ENCODE data around the gene NOL4. TPM values are rescaled to one million over a fixed set of nuclear protein-coding genes. Genes with fewer than 3 reads are reported as not detected.

NOL4 gene
- total RNA-seq, 2 donors from 2014 or later: 1.3 to 2.3 TPM

DNA sequence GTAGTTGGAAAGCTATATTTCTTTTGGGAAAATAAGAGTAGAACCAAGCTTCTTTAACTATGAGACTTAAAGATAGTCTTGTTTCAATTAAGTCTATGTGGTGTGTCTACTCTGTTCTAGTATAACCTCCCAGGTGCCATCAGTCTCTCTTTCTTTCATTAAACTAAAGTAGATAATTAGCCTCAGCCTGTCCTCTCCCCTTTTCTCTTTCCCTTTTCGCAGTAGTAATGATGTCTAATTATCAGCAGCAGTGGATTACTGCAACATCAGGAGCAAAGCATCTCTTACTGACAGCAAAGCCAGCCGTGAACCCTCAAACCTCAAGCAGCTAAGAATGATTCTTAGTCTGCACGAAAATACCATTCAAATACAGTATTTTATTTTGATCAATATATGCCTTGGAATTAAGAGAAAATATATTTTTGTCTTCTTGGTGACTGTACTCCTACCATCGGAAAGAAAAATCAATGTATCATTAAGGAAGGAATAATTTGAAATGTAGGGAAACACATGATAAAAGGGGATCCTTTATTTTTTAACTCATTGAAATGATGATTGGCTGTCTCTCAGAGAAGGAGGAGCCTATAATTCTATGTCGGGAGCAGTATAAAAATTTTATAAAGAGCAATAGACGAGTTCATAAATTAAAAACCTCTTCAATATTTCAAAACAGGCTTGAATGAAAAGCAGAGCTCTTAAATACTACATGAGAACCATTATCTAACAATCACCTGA, 4.5 kb downstream of the NOL4 start:
- ATAC-seq (no peak), DNase-seq (no peak)
- Histone ChIP-seq H3K27me3 (peaks cover 0 to 20% of the 10 kb centered on the region in 2 donors), H3K4me3 (no peak overlapping the region), H3K9me3 (no peaks in the 10 kb centered on the region), H3K27ac (no peak overlapping the region), H3K36me3 (replicated peaks in 1 of 2; ENCODE audit: insufficient read depth in 1 of 2, low read depth in 2 of 2) (no peaks in the 10 kb centered on the region), H3K4me1 (peaks cover 29% of the 10 kb centered on the region)
- TF ChIP-seq, protein P1, sequence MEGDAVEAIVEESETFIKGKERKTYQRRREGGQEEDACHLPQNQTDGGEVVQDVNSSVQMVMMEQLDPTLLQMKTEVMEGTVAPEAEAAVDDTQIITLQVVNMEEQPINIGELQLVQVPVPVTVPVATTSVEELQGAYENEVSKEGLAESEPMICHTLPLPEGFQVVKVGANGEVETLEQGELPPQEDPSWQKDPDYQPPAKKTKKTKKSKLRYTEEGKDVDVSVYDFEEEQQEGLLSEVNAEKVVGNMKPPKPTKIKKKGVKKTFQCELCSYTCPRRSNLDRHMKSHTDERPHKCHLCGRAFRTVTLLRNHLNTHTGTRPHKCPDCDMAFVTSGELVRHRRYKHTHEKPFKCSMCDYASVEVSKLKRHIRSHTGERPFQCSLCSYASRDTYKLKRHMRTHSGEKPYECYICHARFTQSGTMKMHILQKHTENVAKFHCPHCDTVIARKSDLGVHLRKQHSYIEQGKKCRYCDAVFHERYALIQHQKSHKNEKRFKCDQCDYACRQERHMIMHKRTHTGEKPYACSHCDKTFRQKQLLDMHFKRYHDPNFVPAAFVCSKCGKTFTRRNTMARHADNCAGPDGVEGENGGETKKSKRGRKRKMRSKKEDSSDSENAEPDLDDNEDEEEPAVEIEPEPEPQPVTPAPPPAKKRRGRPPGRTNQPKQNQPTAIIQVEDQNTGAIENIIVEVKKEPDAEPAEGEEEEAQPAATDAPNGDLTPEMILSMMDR (IDR thresholded peaks at IDR 0.05): no peak
- TF ChIP-seq POLR2A (IDR thresholded peaks at IDR 0.05): no peak
- intact Hi-C loops (cut with DNase I): no loop called here
- WGBS, 2 donors: 44 to 58% methylated on average over 6 of the region's 6 CpGs

DNA sequence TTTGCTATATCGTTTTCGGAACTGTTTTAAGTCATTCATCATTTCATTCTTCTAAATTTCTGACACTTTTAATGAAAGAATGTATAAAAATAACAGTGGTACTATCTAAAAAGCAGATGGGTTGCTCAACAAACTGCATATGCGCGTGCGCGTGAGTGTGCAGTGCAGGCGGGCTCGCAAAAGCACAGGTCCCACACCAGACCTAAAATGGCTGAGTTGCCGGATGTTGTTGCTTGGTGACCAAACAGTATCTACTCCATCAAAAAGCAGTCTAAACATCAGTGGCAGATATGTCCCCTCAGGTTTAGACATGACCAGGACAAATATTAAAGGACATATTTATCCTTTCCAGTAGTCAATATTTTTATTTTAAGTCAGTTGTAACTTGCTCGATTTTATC, 5.1 kb downstream of the NOL4 start:
- 76 to 85% methylated on average over 10 of the region's 10 CpGs for WGBS, 2 donors
- DNase-seq (peak in 2 of 4 donors; percentile 16 to 31), ATAC-seq (no peak)
- Histone ChIP-seq H3K36me3 (replicated peaks in 1 of 2; ENCODE audit: insufficient read depth in 1 of 2, low read depth in 2 of 2) (no peaks in the 10 kb centered on the region), H3K9me3 (no peaks in the 10 kb centered on the region), H3K4me1 (peaks cover 29% of the 10 kb centered on the region), H3K27ac (no peak overlapping the region), H3K27me3 (peaks cover 0 to 20% of the 10 kb centered on the region in 2 donors), H3K4me3 (no peak overlapping the region)
- intact Hi-C loops (cut with DNase I): no loop called here
- TF ChIP-seq POLR2A (IDR thresholded peaks at IDR 0.05): no peak
- TF ChIP-seq, protein P1 (IDR thresholded peaks at IDR 0.05): no peak

DNA sequence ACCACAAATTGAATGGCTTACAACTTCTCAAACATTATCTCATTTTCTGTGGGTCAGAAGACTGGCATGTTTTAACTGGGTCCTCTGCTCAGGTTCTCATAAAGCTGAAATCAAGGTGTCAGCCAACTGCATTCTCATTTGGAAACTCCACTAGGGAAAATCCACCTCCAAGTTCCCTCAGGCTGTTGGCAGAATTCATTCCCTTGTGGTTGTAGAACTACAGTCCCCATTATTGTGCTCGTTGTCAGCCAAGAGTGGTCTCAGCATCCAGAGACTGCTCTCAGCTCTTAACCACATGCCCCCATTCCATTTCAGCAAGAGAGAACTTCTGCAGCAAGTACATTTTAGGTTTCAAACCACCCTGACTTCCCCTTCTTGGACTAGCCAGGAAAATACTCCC, 12.2 kb downstream of the NOL4 start:
- TF ChIP-seq, protein P1 (IDR thresholded peaks at IDR 0.05): no peak
- no peak for TF ChIP-seq POLR2A (IDR thresholded peaks at IDR 0.05)
- Histone ChIP-seq H3K27ac (no peak overlapping the region), H3K27me3 (no peaks in the 10 kb centered on the region), H3K36me3 (replicated peaks in 1 of 2; ENCODE audit: insufficient read depth in 1 of 2, low read depth in 2 of 2) (no peaks in the 10 kb centered on the region), H3K4me1 (no peaks in the 10 kb centered on the region), H3K9me3 (no peaks in the 10 kb centered on the region), H3K4me3 (no peak overlapping the region)
- 33 to 56% methylated on average over 1 of the region's 1 CpG for WGBS, 2 donors
- ATAC-seq: no peak
- intact Hi-C loops (cut with DNase I): no loop called here
- no peak for DNase-seq

DNA sequence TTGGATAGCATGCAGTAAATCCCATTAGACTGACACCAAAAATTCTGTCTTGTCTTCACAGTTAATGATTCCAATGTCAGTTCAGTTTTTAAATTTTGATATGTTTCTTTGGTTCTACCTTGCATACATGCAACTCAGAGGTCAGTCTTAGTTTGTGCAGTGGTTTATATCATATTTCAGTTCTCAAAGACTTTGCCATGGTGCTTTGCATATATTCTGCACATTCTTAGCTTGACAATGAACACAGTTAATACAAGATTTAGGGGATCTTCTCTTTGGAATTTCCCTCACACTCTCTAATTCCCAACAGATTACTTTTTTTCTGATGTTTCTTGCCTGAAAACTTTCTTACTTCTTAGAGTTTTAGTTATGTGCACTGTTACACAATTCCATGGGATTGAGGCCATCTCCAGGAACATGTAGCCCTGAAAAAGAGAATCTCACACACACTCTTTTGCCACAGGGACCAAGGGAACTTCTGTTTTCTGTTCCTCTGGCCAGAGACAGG, 17.3 kb downstream of the NOL4 start:
- intact Hi-C loops (cut with DNase I): no loop called here
- Histone ChIP-seq H3K27me3 (no peaks in the 10 kb centered on the region), H3K4me3 (no peak overlapping the region), H3K36me3 (replicated peaks in 1 of 2; ENCODE audit: insufficient read depth in 1 of 2, low read depth in 2 of 2) (no peaks in the 10 kb centered on the region), H3K9me3 (no peaks in the 10 kb centered on the region), H3K4me1 (no peaks in the 10 kb centered on the region), H3K27ac (no peak overlapping the region)
- DNase-seq: no peak
- no peak for TF ChIP-seq POLR2A (IDR thresholded peaks at IDR 0.05)
- TF ChIP-seq, protein P1 (IDR thresholded peaks at IDR 0.05): no peak
- no peak for ATAC-seq

DNA sequence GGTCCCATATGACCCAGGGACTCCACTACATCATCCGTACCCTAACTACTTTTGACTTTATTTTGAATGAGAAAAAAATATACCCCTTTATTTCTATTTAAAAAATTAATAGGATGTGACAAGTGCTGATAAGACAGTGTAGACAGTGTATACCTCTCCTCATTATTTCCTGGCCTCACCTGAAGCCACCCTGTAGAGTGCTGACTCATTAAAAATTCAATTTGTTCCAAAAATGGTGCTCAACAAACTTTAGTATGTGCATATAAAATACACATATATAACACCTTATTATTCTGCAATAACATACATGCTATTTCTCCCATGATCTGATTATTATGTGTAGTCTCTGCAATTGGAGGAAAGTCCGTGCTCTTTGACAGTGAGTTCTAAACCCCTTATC, 20.8 kb downstream of the NOL4 start:
- H3K36me3 ChIP-seq (replicated peaks in 1 of 2; ENCODE audit: insufficient read depth in 1 of 2, low read depth in 2 of 2): no peaks in the 10 kb centered on the region
- ATAC-seq: no peak
- no peaks in the 10 kb centered on the region for H3K27me3 ChIP-seq
- DNase-seq: no peak
- no peak for TF ChIP-seq POLR2A (IDR thresholded peaks at IDR 0.05)
- TF ChIP-seq, protein P1 (IDR thresholded peaks at IDR 0.05): no peak
- no peak overlapping the region for H3K27ac ChIP-seq
- intact Hi-C loops (cut with DNase I): no loop called here
- no peaks in the 10 kb centered on the region for H3K9me3 ChIP-seq
- 50 to 63% methylated on average over 2 of the region's 2 CpGs for WGBS, 2 donors
- no peaks in the 10 kb centered on the region for H3K4me1 ChIP-seq
- no peak overlapping the region for H3K4me3 ChIP-seq

Measured in body of pancreas (tissue), 4 donors.